Stimulated activated CD4-positive, alpha-beta T cell treated with anti-CD3 and anti-CD28 coated beads, Interleukin-1b, Interleukin-23, amount 100 ng/mL, for 4 hours (primary cell): ENCODE results near the gene THSD4.
"Not testable (repeated sequence)": the region's sequence is repeated elsewhere in the genome, so short reads cannot be mapped to it uniquely, and the experiment has no call there.

Source experiments
- DNase-seq, 2 donors: peaks; one replicate each; pipeline ENCODE4 v3.0.0-alpha.2; 2020; ENCODE audit warnings: low read depth in 2 of 2

The THSD4 gene

GRCh38 chr15:71149646-71150557 is 34.6 kb downstream of the THSD4 start:
- no peak for DNase-seq

- no peak for DNase-seq
Observed at GRCh38 chr15:71151081-71151480, 35.8 kb downstream of the THSD4 start.

- DNase-seq, result no peak
Observed at GRCh38 chr15:71152542-71152941, 37.3 kb downstream of the THSD4 start.

GRCh38 chr15:71153823-71154524 is 38.7 kb downstream of the THSD4 start:
- DNase-seq, result no peak

GRCh38 chr15:71154607-71155200 is 39.4 kb downstream of the THSD4 start:
- DNase-seq, result no peak

- DNase-seq, result no peak
Observed at GRCh38 chr15:71155534-71155933, 40.3 kb downstream of the THSD4 start.

- no peak for DNase-seq
Observed at GRCh38 chr15:71160976-71161375, 45.7 kb downstream of the THSD4 start.

- no peak for DNase-seq
Observed at GRCh38 chr15:71162309-71162708, 47.0 kb downstream of the THSD4 start.

GRCh38 chr15:71164606-71165005 is 49.3 kb downstream of the THSD4 start:
- DNase-seq, result not testable (repeated sequence)

- DNase-seq, result no peak
Observed at GRCh38 chr15:71167445-71168165, 52.3 kb downstream of the THSD4 start.

- no peak for DNase-seq
Observed at GRCh38 chr15:71168166-71168834, 53.0 kb downstream of the THSD4 start.

- DNase-seq, result no peak
Observed at GRCh38 chr15:71170163-71170562, 54.9 kb downstream of the THSD4 start.

- DNase-seq, result no peak
Observed at GRCh38 chr15:71171195-71171594, 55.9 kb downstream of the THSD4 start.

GRCh38 chr15:71174360-71174759 is 59.1 kb downstream of the THSD4 start:
- DNase-seq, result not testable (repeated sequence)

- no peak for DNase-seq
Observed at GRCh38 chr15:71180986-71181853, 65.9 kb downstream of the THSD4 start.

- DNase-seq, result no peak
Observed at GRCh38 chr15:71182522-71182921, 67.3 kb downstream of the THSD4 start.

GRCh38 chr15:71183063-71183462 is 67.8 kb downstream of the THSD4 start:
- no peak for DNase-seq

GRCh38 chr15:71185706-71186105 is 70.4 kb downstream of the THSD4 start:
- no peak for DNase-seq

GRCh38 chr15:71186267-71186666 is 71.0 kb downstream of the THSD4 start:
- DNase-seq, result no peak

GRCh38 chr15:71187078-71187477 is 71.8 kb downstream of the THSD4 start:
- no peak for DNase-seq
